Endothelial cell of umbilical vein (primary cell): Measurements from ENCODE around the gene MAP2K7. TPM values are rescaled to one million over a fixed set of nuclear protein-coding genes. Genes with fewer than 3 reads are reported as not detected.

ENCODE experiments used
- BruUV-seq: library from RNA; stranded (reverse); fragments of 400-500 nt; replicated peaks from 2 replicates; lab custom pipeline; 2021; lab: Mats Ljungman, UMichigan
- CTCF ChIA-PET: fragments of 300-600, 350-600 bp; sonication (Branson Sonifier 250); formaldehyde crosslinking; loops from one replicate; lab custom pipeline; 2021; ENCODE audit warnings: antibody characterized with exemption, inconsistent platforms; lab: Charles Lee
- POLR2A ChIA-PET: fragments of 300-600, 350-600 bp; sonication (Branson Sonifier 250); formaldehyde crosslinking; loops from one replicate; lab custom pipeline; 2021; ENCODE audit warnings: antibody characterized with exemption, inconsistent platforms; lab: Charles Lee
- DNase-seq: peaks from one replicate; pipeline ENCODE4 v3.0.0-alpha.2; 2011; ENCODE audit warnings: low read depth, low spot score
- FAIRE-seq: peaks from 2 replicates; lab custom pipeline; 2011; peaks lifted over from hg19 to GRCh38; lab: Jason Lieb, UNC
- H2AFZ ChIP-seq: 2 replicates; pipeline ENCODE4 v1.6.0; 2012; ENCODE audit warnings: low read depth, low read length, control low read depth, inconsistent platforms
- H3K27ac ChIP-seq: 2 replicates; pipeline ENCODE4 v1.5.1; 2011; ENCODE audit warnings: low read depth, mild to moderate bottlenecking, control low read depth, low read length, moderate library complexity; ENCODE audit not compliant: insufficient read depth
- H3K27me3 ChIP-seq, 2 experiments: 2 replicates each; pipeline versions ENCODE4 v1.6.0 to v1.6.1; 2011; ENCODE audit warnings: low read length in 2 of 2, mixed read lengths in 1 of 2; ENCODE audit not compliant: control insufficient read depth in 2 of 2, insufficient read depth in 2 of 2
- H3K36me3 ChIP-seq, 2 experiments: 2 replicates in 1 of 2; 3 replicates in 1 of 2; pipeline ENCODE4 v1.5.1; 2011; ENCODE audit warnings: low read length in 2 of 2, mild to moderate bottlenecking in 1 of 2, moderate library complexity in 1 of 2; ENCODE audit not compliant: control insufficient read depth in 2 of 2, insufficient read depth in 2 of 2; ENCODE audit errors: extremely low read depth in 1 of 2
- H3K4me1 ChIP-seq: 3 replicates; pipeline ENCODE4 v1.5.1; 2011; ENCODE audit warnings: mild to moderate bottlenecking, low read length; ENCODE audit not compliant: control insufficient read depth, insufficient read depth; ENCODE audit errors: extremely low read depth
- H3K4me2 ChIP-seq: 2 replicates; pipeline ENCODE4 v1.6.1; 2011; ENCODE audit warnings: low read length, control low read depth, mixed read lengths; ENCODE audit not compliant: insufficient read depth
- H3K4me3 ChIP-seq, 3 experiments: fragments of 200-600 bp in 1 of 3; sonication (generic), shearing (Covaris generic) in 1 of 3; replicated peaks in 1 of 3; 2 replicates each; pipeline ENCODE4 v1.5.1; 2011 to 2016; ENCODE audit warnings: control low read depth in 3 of 3, low read length in 3 of 3, mild to moderate bottlenecking in 2 of 3, inconsistent platforms in 1 of 3, low read depth in 1 of 3, moderate library complexity in 1 of 3; ENCODE audit not compliant: insufficient read depth in 1 of 3
- H3K79me2 ChIP-seq: 2 replicates; pipeline ENCODE4 v1.6.0; 2012; ENCODE audit warnings: low read length, inconsistent platforms; ENCODE audit not compliant: control insufficient read depth, insufficient read depth
- H3K9ac ChIP-seq: replicated peaks from 2 replicates; pipeline ENCODE3; 2011; ENCODE audit warnings: low read length, control low read depth; ENCODE audit not compliant: insufficient read depth; ENCODE audit errors: extremely low read depth
- H3K9me1 ChIP-seq: replicated peaks from 3 replicates; pipeline ENCODE4 v1.6.0; 2011; ENCODE audit warnings: mild to moderate bottlenecking, low read length; ENCODE audit not compliant: control insufficient read depth, insufficient read depth; ENCODE audit errors: extremely low read depth
- H3K9me3 ChIP-seq: replicated peaks from 2 replicates; pipeline ENCODE4 v1.5.1; 2012; ENCODE audit warnings: low read length, inconsistent platforms; ENCODE audit not compliant: control insufficient read depth, insufficient read depth
- H4K20me1 ChIP-seq: replicated peaks from 2 replicates; pipeline ENCODE3; 2011; ENCODE audit warnings: mild to moderate bottlenecking, low read length; ENCODE audit not compliant: control insufficient read depth, insufficient read depth; ENCODE audit errors: extremely low read depth
- CTCF ChIP-seq, 2 donors: IDR thresholded peaks; 1 replicate in 1 of 2; 2 replicates in 1 of 2; pipeline ENCODE4 v1.5.1; 2011; ENCODE audit warnings: low read length in 2 of 2, mild to moderate bottlenecking in 2 of 2, moderate library complexity in 2 of 2, control low read depth in 1 of 2, inconsistent platforms in 1 of 2, low read depth in 1 of 2; ENCODE audit not compliant: insufficient read depth in 1 of 2; ENCODE audit errors: extremely low read depth in 1 of 2
- EZH2 ChIP-seq: IDR thresholded peaks from 2 replicates; pipeline ENCODE4 v1.6.1; 2012; ENCODE audit warnings: borderline replicate concordance, low read depth, mild to moderate bottlenecking, moderate library complexity, low read length, inconsistent platforms; ENCODE audit not compliant: severe bottlenecking
- POLR2A ChIP-seq: IDR thresholded peaks from 2 replicates; pipeline ENCODE4 v1.6.1; 2012; ENCODE audit warnings: low read depth, mild to moderate bottlenecking, control low read depth, low read length
- dilution Hi-C: fragments of 300-500 bp; cut with MboI; formaldehyde crosslinking; loops from one replicate; pipeline ENCODE4 v1.15.0; 2019; ENCODE audit warnings: low sequenced_read_pairs; ENCODE audit not compliant: extremely low pct_ligation_motif_present
- intact Hi-C: fragments of 100-400 bp; cut with micrococcal nuclease; formaldehyde crosslinking; loops from one replicate; pipeline ENCODE4 v1.10.0; 2022
- polyA plus RNA-seq, 4 experiments: library from polyadenylated mRNA; depleted of rRNA in 3 of 4; stranded (reverse) in 3 of 4; unstranded in 1 of 4; fragments of >200 nt; gene quantifications; 2 replicates each; pipeline versions ENCODE4 v1.2.1 to v1.2.3, GENCODE V29; 2011 to 2012; ENCODE audit warnings: missing spikeins in 1 of 4
- total RNA-seq: library from RNA; stranded (reverse); gene quantifications from 2 replicates; pipeline ENCODE4 v1.2.3, GENCODE V29; 2021

Gene MAP2K7
- total and polyA plus RNA-seq, 2 donors (not counting 3 experiments of a cell fraction or from before 2014, with no cell fraction given) = 13.8 to 36.0 TPM

- H3K36me3 ChIP-seq = no peaks in the 10 kb centered on the region
- POLR2A ChIA-PET = interaction anchor here (0.5 kb wide), 1 partner anchor 60 kb away, joined by 3 read pairs; no protein-coding TSS in a partner anchor
- no peak for DNase-seq
Measured at GRCh38 chr19:7861619-7862412, 41.9 kb upstream of the MAP2K7 start.

More at GRCh38 chr19:7861619-7862412, 41.9 kb upstream of the MAP2K7 start:
- BruUV-seq = no TSS peak
- peaks cover 9 to 19% of the 10 kb centered on the region in 2 experiments for H3K27me3 ChIP-seq
- H3K4me1 ChIP-seq = no peaks in the 10 kb centered on the region
- H3K9me3 ChIP-seq = no peaks in the 10 kb centered on the region
- intact Hi-C loops = no loop called here
- FAIRE-seq = no peak
- no peaks in the 10 kb centered on the region for H3K9me1 ChIP-seq
- H3K4me3 ChIP-seq = peak overlapping the region in 2 of 3 experiments; percentile 3
- CTCF ChIA-PET = interaction anchor here (0.5 to 2.8 kb wide), 9 partner anchors 7 to 293 kb away, joined by 3 to 14 read pairs (median 4); no protein-coding TSS in a partner anchor
- H3K27ac ChIP-seq = no peak overlapping the region
- H2AFZ ChIP-seq = peak overlapping the region; percentile 31
- TF ChIP-seq EZH2 (peak; percentile 46), CTCF (IDR thresholded peaks at IDR 0.05; ENCODE audit: extremely low read depth in 1 of 2, insufficient read depth in 1 of 2, low read depth in 1 of 2, low read length in 2 of 2) (peak in 1 of 2 donors; percentile 9), POLR2A (no peak)
- H4K20me1 ChIP-seq = no peaks in the 10 kb centered on the region
- dilution Hi-C loops = no loop called here
- H3K79me2 ChIP-seq = no peaks in the 10 kb centered on the region
- H3K9ac ChIP-seq = no peak overlapping the region
- no peak overlapping the region for H3K4me2 ChIP-seq
